Right atrium auricular region (tissue), 2 donors: ENCODE measurements around the gene OGFOD2. TPM values are rescaled to one million over a fixed set of nuclear protein-coding genes. Genes with fewer than 3 reads are reported as not detected.
"Not testable (repeated sequence)": the region's sequence is repeated elsewhere in the genome, so short reads cannot be mapped to it uniquely, and the experiment has no call there.

Experiments used
- DNase-seq: peaks from one replicate; pipeline ENCODE4 v3.0.0-alpha.2; 2019; ENCODE audit warnings: low spot score
- H3K27ac ChIP-seq, 2 donors: fragments of 200-600 bp; sonication (generic); 1 replicate in 1 of 2; 2 replicates in 1 of 2; pipeline ENCODE4 v1.5.1; 2016 to 2019
- H3K27me3 ChIP-seq, 2 donors: fragments of 200-600 bp; sonication (generic); one replicate each; pipeline versions ENCODE4 v1.5.1 to v1.6.0; 2017 to 2019
- H3K36me3 ChIP-seq: fragments of 200-600 bp; sonication (generic); one replicate; pipeline ENCODE4 v1.5.1; 2016
- H3K4me1 ChIP-seq, 2 donors: fragments of 200-600 bp; sonication (generic); one replicate each; pipeline versions ENCODE4 v1.5.1 to v1.6.0; 2017 to 2019
- H3K4me3 ChIP-seq, 2 donors: fragments of 200-600 bp; sonication (generic); 1 replicate in 1 of 2; 2 replicates in 1 of 2; pipeline ENCODE4 v1.5.1; 2017 to 2019; ENCODE audit warnings: mild to moderate bottlenecking in 1 of 2, moderate library complexity in 1 of 2
- H3K9me3 ChIP-seq, 2 donors: fragments of 200-600 bp; sonication (generic); one replicate each; pipeline ENCODE4 v1.5.1; 2019
- total RNA-seq, 2 donors: library from RNA; depleted of rRNA; stranded (reverse); fragments of >200 nt; gene quantifications; one replicate each; pipeline ENCODE4 v1.1.0, GENCODE V29; 2016
- TF ChIP-seq, protein P1 (sequence below), 2 donors: fragments of 200-600 bp; sonication (generic); IDR thresholded peaks; one replicate each; pipeline ENCODE4 v1.5.1; 2019; ENCODE audit warnings: antibody characterized with exemption in 2 of 2

The OGFOD2 gene
- total RNA-seq, 2 donors from 2014 or later = 4.9 to 6.8 TPM

DNA sequence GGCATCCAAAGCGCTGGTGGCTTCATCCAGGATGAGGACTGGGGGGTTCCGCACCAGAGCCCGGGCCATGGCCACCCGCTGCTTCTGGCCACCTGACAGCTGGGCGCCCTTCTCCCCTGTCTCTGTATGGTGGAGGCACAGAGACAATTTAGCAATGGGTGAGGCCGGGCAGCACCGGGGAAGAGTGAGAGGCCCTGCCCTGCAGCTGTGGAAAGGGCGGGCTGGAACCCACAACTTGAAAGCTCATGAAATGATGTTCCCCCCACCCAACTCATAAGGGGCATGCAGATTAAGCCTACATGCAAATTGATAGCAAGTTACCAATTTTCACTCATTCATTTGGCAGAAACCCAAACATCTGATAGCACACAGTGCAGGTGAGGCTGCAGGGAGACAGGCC lies 42.8 kb upstream of the OGFOD2 start:
- no peak overlapping the region for H3K4me3 ChIP-seq
- peaks cover 8% of the 10 kb centered on the region for H3K36me3 ChIP-seq
- no peaks in the 10 kb centered on the region for H3K4me1 ChIP-seq
- TF ChIP-seq, protein P1, sequence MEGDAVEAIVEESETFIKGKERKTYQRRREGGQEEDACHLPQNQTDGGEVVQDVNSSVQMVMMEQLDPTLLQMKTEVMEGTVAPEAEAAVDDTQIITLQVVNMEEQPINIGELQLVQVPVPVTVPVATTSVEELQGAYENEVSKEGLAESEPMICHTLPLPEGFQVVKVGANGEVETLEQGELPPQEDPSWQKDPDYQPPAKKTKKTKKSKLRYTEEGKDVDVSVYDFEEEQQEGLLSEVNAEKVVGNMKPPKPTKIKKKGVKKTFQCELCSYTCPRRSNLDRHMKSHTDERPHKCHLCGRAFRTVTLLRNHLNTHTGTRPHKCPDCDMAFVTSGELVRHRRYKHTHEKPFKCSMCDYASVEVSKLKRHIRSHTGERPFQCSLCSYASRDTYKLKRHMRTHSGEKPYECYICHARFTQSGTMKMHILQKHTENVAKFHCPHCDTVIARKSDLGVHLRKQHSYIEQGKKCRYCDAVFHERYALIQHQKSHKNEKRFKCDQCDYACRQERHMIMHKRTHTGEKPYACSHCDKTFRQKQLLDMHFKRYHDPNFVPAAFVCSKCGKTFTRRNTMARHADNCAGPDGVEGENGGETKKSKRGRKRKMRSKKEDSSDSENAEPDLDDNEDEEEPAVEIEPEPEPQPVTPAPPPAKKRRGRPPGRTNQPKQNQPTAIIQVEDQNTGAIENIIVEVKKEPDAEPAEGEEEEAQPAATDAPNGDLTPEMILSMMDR (IDR thresholded peaks at IDR 0.05) = no peak
- DNase-seq = no peak
- H3K27ac ChIP-seq = no peak overlapping the region
- H3K27me3 ChIP-seq = no peaks in the 10 kb centered on the region
- no peaks in the 10 kb centered on the region for H3K9me3 ChIP-seq

DNA sequence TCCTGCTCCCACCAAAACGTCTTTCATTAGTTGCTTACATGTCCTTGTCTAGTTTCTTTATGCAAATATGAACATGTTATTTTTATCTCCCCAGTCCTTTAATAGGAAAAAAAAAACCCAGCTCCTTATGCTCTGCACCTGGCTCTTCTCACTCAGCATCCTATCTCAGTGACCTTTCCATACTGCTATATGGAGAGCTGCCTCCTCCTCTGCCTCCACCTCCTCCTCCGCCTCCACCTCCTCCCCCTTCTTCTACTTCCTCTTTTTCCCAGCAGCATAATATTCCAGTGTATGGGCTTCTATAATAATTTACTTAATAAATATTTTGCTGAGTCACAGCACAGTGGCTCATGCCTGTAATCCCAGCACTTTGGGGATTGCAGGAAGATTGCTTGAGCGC lies 40.3 kb upstream of the OGFOD2 start:
- Histone ChIP-seq H3K4me1 (no peaks in the 10 kb centered on the region), H3K36me3 (peaks cover 8% of the 10 kb centered on the region), H3K9me3 (no peaks in the 10 kb centered on the region), H3K4me3 (no peak overlapping the region), H3K27me3 (no peaks in the 10 kb centered on the region), H3K27ac (no peak overlapping the region)
- no peak for DNase-seq
- TF ChIP-seq, protein P1 (IDR thresholded peaks at IDR 0.05) = no peak

DNA sequence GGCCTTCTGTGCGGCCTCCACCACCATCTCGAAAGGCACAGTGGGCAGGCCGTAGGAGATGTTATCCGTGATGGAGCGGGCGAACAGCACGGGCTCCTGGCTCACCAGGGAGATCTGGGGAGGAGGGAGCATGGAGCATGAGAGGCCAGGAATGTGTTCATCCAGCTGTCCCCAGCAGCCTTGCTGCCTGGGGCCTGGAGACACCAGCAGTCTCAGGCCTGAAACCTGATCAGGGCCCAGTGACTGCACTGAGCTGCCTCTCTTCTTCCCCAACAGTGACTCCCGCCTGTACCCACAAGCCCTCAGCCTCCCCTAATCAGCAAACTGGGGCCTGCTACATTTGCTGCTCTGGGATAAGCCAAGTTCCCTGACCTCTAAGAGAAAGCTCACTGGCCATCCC lies 39.7 kb upstream of the OGFOD2 start:
- H3K36me3 ChIP-seq = peaks cover 8% of the 10 kb centered on the region
- TF ChIP-seq, protein P1 (IDR thresholded peaks at IDR 0.05) = no peak
- H3K27ac ChIP-seq = no peak overlapping the region

DNA sequence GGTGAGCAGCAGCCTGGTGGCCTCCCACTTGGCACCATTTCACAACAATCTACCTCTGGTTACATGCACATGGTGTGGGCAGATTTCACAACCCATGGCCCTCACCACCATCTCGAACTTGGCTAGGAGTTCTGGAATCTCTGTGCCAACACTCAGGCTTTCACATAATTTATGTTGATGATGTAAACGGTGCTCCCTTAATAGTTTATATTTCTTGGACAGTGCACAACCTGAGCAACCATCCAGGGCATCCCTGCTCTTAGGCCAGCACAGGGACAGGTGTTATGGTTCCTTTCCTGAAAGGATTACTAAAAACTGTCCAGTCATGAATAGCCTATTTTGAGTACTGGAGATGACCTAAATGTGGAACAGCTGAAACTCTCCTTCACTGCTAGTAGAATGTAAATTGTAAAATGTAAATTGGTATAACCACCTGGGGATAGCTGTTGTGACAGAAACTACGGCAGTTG lies 37.4 kb upstream of the OGFOD2 start:
- H3K27ac ChIP-seq = no peak overlapping the region

More for the DNA sequence above, 39.7 kb upstream of the OGFOD2 start:
- no peaks in the 10 kb centered on the region for H3K4me1 ChIP-seq
- no peak for DNase-seq
- no peaks in the 10 kb centered on the region for H3K27me3 ChIP-seq
- H3K4me3 ChIP-seq = no peak overlapping the region
- H3K9me3 ChIP-seq = no peaks in the 10 kb centered on the region

DNA sequence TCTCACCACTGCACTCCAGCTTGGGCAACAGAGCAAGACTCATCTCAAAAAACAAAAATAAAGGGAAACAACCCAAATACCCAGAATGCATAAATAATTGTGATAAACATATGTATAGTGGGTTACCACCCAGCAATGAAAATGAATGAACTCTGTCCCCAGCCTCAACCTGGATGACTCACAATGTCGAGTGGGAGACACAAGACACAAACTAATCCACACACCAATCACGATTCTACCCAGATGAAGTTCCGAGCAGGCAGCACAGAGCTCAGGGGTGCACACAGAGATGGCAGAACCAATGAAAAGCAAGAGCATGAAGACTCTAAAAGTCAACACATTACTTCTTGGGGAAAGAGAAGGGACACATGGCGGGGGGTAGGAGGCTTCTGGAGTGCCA lies 35.9 kb upstream of the OGFOD2 start:
- Histone ChIP-seq H3K4me1 (peaks cover 0 to 20% of the 10 kb centered on the region in 2 donors), H3K9me3 (no peaks in the 10 kb centered on the region), H3K36me3 (no peaks in the 10 kb centered on the region), H3K27ac (no peak overlapping the region), H3K27me3 (no peaks in the 10 kb centered on the region), H3K4me3 (no peak overlapping the region)
- DNase-seq = no peak
- TF ChIP-seq, protein P1 (IDR thresholded peaks at IDR 0.05) = no peak

More for the DNA sequence above, 37.4 kb upstream of the OGFOD2 start:
- Histone ChIP-seq H3K4me3 (no peak overlapping the region), H3K27me3 (no peaks in the 10 kb centered on the region), H3K36me3 (peaks cover 4% of the 10 kb centered on the region), H3K9me3 (no peaks in the 10 kb centered on the region), H3K4me1 (peaks cover 0 to 13% of the 10 kb centered on the region in 2 donors)
- TF ChIP-seq, protein P1 (IDR thresholded peaks at IDR 0.05) = no peak
- no peak for DNase-seq

DNA sequence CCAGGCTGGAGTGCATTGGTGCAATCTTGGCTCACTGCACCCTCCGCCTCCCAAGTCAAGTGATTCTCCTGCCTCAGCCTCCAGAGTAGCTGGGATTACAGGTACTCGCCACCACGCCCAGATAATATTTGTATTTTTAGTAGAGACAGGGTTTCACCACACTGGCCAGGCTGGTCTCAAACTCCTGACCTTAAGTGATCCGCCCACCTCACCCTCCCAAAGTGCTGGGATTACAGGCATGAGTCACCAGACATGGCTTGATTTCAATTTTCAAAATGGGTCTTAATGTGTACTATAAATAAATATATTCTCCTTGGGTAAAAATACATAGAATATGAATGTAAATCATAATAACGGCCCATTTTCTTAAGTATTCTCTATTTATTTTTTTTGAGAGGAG lies 33.7 kb upstream of the OGFOD2 start:
- H3K27ac ChIP-seq, H3K36me3 ChIP-seq, DNase-seq, H3K9me3 ChIP-seq, H3K27me3 ChIP-seq, H3K4me3 ChIP-seq: not testable (repeated sequence)
- H3K4me1 ChIP-seq = peaks cover 0 to 42% of the 10 kb centered on the region in 2 donors
